ENCODE data around the gene WFIKKN2. TPM values are rescaled to one million over a fixed set of nuclear protein-coding genes. Genes with fewer than 3 reads are reported as not detected.
A peak's percentile ranks its signal among the peaks of the same experiment; 100 is the strongest.

The WFIKKN2 gene
- total RNA-seq, 1 donor from 2014 or later: not detected

GRCh38 chr17:50845240-50846147, 10.1 kb downstream of the WFIKKN2 start:
- Mint-ChIP-seq H3K27ac (peak overlapping the region; percentile 72), H3K9me3 (no peaks in the 10 kb centered on the region)
- no peak for TF ChIP-seq EZH2phosphoT487 (IDR thresholded peaks at IDR 0.05)
- TF ChIP-seq CTCF (IDR thresholded peaks at IDR 0.05): no peak
- no peak for TF ChIP-seq EZH2 (IDR thresholded peaks at IDR 0.05)

GRCh38 chr17:50847566-50847965, 12.2 kb downstream of the WFIKKN2 start:
- no peak overlapping the region for H3K4me3 Mint-ChIP-seq
- Histone ChIP-seq H3K79me2 (ENCODE audit: low read depth) (no peaks in the 10 kb centered on the region), H3F3A (ENCODE audit: low read depth) (no peaks in the 10 kb centered on the region), H3K4me1 (no peaks in the 10 kb centered on the region), H2AFZ (replicated peaks) (no peak overlapping the region), H3K4me2 (no peak overlapping the region), H3K27ac (no peak overlapping the region), H3K36me3 (no peaks in the 10 kb centered on the region), H3K4me3 (no peak overlapping the region), H3K9ac (no peak overlapping the region), H4K20me1 (ENCODE audit: low read depth) (no peaks in the 10 kb centered on the region), H3K27me3 (no peaks in the 10 kb centered on the region), H3K9me3 (ENCODE audit: low read depth) (no peaks in the 10 kb centered on the region)
- no peak for TF ChIP-seq CTCF (IDR thresholded peaks at IDR 0.05)
- TF ChIP-seq EZH2 (IDR thresholded peaks at IDR 0.05): no peak
- TF ChIP-seq EZH2phosphoT487 (IDR thresholded peaks at IDR 0.05): no peak
- DNase-seq (ENCODE audit: low spot score): no peak
- peak overlapping the region; percentile 8 for H3K27ac Mint-ChIP-seq
- H3K9me3 Mint-ChIP-seq: no peaks in the 10 kb centered on the region
- H3K27me3 Mint-ChIP-seq (ENCODE audit: insufficient read depth, low read depth): peaks cover 10% of the 10 kb centered on the region
- no peaks in the 10 kb centered on the region for H3K36me3 Mint-ChIP-seq
- peaks cover 10% of the 10 kb centered on the region for H3K4me1 Mint-ChIP-seq

More at GRCh38 chr17:50845240-50846147, 10.1 kb downstream of the WFIKKN2 start:
- DNase-seq (ENCODE audit: low spot score): no peak
- Histone ChIP-seq H3K4me1 (no peaks in the 10 kb centered on the region), H3K9ac (no peak overlapping the region), H3K79me2 (ENCODE audit: low read depth) (no peaks in the 10 kb centered on the region), H3K36me3 (no peaks in the 10 kb centered on the region), H2AFZ (replicated peaks) (no peak overlapping the region), H3K9me3 (ENCODE audit: low read depth) (no peaks in the 10 kb centered on the region), H3K4me3 (no peak overlapping the region), H4K20me1 (ENCODE audit: low read depth) (no peaks in the 10 kb centered on the region), H3K27ac (no peak overlapping the region), H3K27me3 (no peaks in the 10 kb centered on the region), H3K4me2 (no peak overlapping the region), H3F3A (ENCODE audit: low read depth) (no peaks in the 10 kb centered on the region)
- Mint-ChIP-seq H3K36me3 (no peaks in the 10 kb centered on the region), H3K27me3 (ENCODE audit: insufficient read depth, low read depth) (peaks cover 10% of the 10 kb centered on the region), H3K4me3 (no peak overlapping the region), H3K4me1 (peaks cover 9% of the 10 kb centered on the region)

- TF ChIP-seq CTCF (IDR thresholded peaks at IDR 0.05) (no peak), EZH2phosphoT487 (IDR thresholded peaks at IDR 0.05) (no peak)
- Histone ChIP-seq H4K20me1 (ENCODE audit: low read depth) (no peaks in the 10 kb centered on the region), H3K4me2 (no peak overlapping the region), H3K9me3 (ENCODE audit: low read depth) (no peaks in the 10 kb centered on the region), H3K36me3 (no peaks in the 10 kb centered on the region), H3F3A (ENCODE audit: low read depth) (peaks cover 4% of the 10 kb centered on the region), H3K27me3 (no peaks in the 10 kb centered on the region), H3K4me1 (no peaks in the 10 kb centered on the region), H3K27ac (no peak overlapping the region), H3K9ac (no peak overlapping the region), H3K4me3 (no peak overlapping the region), H2AFZ (replicated peaks) (no peak overlapping the region), H3K79me2 (ENCODE audit: low read depth) (no peaks in the 10 kb centered on the region)
- Mint-ChIP-seq H3K4me3 (no peak overlapping the region), H3K27me3 (ENCODE audit: insufficient read depth, low read depth) (peaks cover 10% of the 10 kb centered on the region), H3K27ac (peak overlapping the region; percentile 8), H3K4me1 (peaks cover 12% of the 10 kb centered on the region), H3K9me3 (no peaks in the 10 kb centered on the region), H3K36me3 (no peaks in the 10 kb centered on the region)
- DNase-seq (ENCODE audit: low spot score): no peak
These were observed 12.7 kb downstream of the WFIKKN2 start for GRCh38 chr17:50848039-50848438.

Data from neural progenitor cell (in vitro differentiated cells).